Esophagus squamous epithelium (tissue), 4 donors: ENCODE data around the gene REP15.

Source experiments
- CTCF ChIP-seq, 6 experiments: fragments of 450-650 bp in 4 of 6; fragments of 200-600 bp in 2 of 6; sonication (generic) in 2 of 6; IDR thresholded peaks; one replicate each; pipeline ENCODE4 v1.5.1; 2016 to 2019; ENCODE audit warnings: antibody characterized with exemption in 6 of 6, mild to moderate bottlenecking in 4 of 6, moderate library complexity in 4 of 6
- POLR2A ChIP-seq, 4 donors: fragments of 450-650 bp; IDR thresholded peaks; one replicate each; pipeline ENCODE4 v1.6.1; 2017; ENCODE audit warnings: antibody characterized with exemption in 4 of 4, mild to moderate bottlenecking in 4 of 4, moderate library complexity in 3 of 4

GRCh38 chr12:27695556-27696292 lies 523 bp upstream of the REP15 start:
- no peak for TF ChIP-seq CTCF (IDR thresholded peaks at IDR 0.05)
- TF ChIP-seq POLR2A (IDR thresholded peaks at IDR 0.05) = no peak
